ENCODE data around the gene CLIP2. TPM values are rescaled to one million over a fixed set of nuclear protein-coding genes. Genes with fewer than 3 reads are reported as not detected.

CLIP2 gene
- total and polyA plus RNA-seq, 12 donors, result 4.5 to 11.3 (median 6.6) TPM

GRCh38 chr7:74404741-74405140 is 115.5 kb downstream of the CLIP2 start:
- DNase-seq (no peak), ATAC-seq (no peak)
- H3K27me3 ChIP-seq, result no peaks in the 10 kb centered on the region
- TF ChIP-seq CTCF (IDR thresholded peaks at IDR 0.05), result no peak
- no peaks in the 10 kb centered on the region for H3K9me3 ChIP-seq
- no peak overlapping the region for H3K27ac ChIP-seq
- intact Hi-C loops (cut with DNase I), result loop anchor here in 6 of 10 donors (5.0 to 10.0 kb wide), 5 partner anchors 197 to 537 kb away; no protein-coding TSS in a partner anchor
- H3K4me1 ChIP-seq, result no peaks in the 10 kb centered on the region
- H3K4me3 ChIP-seq, result no peak overlapping the region
- WGBS, 2 donors, result 84% methylated on average over 15 of the region's 15 CpGs
- peaks cover 0 to 54% (median 4%) of the 10 kb centered on the region in 9 donors for H3K36me3 ChIP-seq

GRCh38 chr7:74405191-74405898 is 116.1 kb downstream of the CLIP2 start:
- no peaks in the 10 kb centered on the region for H3K4me1 ChIP-seq
- intact Hi-C loops (cut with DNase I), result loop anchor here in 1 of 10 donors (10.0 kb wide), 1 partner anchor 341 kb away; no protein-coding TSS in a partner anchor
- H3K9me3 ChIP-seq, result no peaks in the 10 kb centered on the region
- WGBS, 2 donors, result 57 to 69% methylated on average over 31 of the region's 31 CpGs
- H3K4me3 ChIP-seq, result no peak overlapping the region
- ATAC-seq (peak in 5 of 8 donors; percentile 18 to 27 (median 20)), DNase-seq (peak in 1 of 2 donors; percentile 21)
- TF ChIP-seq CTCF (IDR thresholded peaks at IDR 0.05), result peak in 7 of 9 donors; percentile 32 to 53 (median 43)
- H3K27ac ChIP-seq, result no peak overlapping the region
- H3K36me3 ChIP-seq, result peaks cover 0 to 49% (median 4%) of the 10 kb centered on the region in 9 donors
- no peaks in the 10 kb centered on the region for H3K27me3 ChIP-seq

DNA sequence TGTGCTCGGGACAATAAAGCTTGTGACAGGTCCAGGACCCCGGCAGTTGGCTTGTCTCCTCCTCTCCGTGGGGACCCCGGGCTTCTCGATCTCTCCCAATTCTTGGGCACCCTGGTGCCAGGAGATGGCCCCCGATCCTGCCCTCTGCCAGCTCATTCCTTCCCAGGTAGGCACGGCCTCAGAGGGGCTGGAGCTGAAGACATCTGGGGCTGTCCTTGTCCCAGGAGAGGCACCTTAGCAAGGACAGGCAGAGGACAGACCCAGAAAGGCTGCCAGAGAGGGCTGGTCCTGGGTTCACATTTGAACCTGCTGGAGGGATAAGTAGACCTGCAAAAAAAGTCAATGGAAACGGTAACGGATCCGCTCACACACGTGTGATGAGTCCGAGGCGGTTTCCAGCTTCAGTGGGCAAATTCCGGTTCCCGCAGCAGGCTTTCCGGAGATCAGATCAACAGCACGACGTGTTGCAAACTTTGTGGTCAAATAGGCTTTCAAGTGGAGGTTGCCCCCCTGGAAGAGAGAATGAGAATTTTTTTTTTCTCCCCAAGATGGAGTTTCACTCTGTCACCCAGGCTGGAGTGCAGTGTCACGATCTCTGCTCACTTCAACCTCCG is 116.8 kb downstream of the CLIP2 start:
- TF ChIP-seq CTCF (IDR thresholded peaks at IDR 0.05), result no peak
- Histone ChIP-seq H3K27ac (no peak overlapping the region), H3K36me3 (peaks cover 0 to 44% (median 4%) of the 10 kb centered on the region in 9 donors), H3K4me1 (no peaks in the 10 kb centered on the region), H3K4me3 (no peak overlapping the region), H3K9me3 (no peaks in the 10 kb centered on the region), H3K27me3 (no peaks in the 10 kb centered on the region)
- intact Hi-C loops (cut with DNase I), result loop anchor here in 1 of 10 donors (10.0 kb wide), 1 partner anchor 341 kb away; no protein-coding TSS in a partner anchor
- DNase-seq (no peak), ATAC-seq (peak in 1 of 8 donors; percentile 20)
- 88 to 89% methylated on average over 20 of the region's 20 CpGs for WGBS, 2 donors

DNA sequence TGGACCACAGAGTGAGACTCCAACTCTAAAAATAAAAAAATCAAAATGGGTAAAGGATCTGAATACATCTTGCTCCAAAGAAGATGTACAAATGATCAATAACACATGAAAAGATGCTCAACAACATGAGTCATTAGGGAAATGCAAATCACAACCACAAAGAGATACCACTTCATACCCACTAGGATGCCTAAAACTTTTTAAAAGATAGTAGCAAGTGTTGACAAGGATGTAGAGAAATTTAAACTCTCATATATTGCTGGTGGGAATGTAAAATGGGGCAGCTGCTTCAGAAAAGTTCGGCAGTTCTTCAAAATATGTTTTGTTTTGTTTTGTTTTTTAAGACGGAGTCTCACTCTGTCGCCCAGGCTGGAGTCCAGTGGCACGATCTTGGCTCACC is 118.8 kb downstream of the CLIP2 start:
- no peaks in the 10 kb centered on the region for H3K9me3 ChIP-seq
- H3K36me3 ChIP-seq, result peaks cover 0 to 24% (median 0%) of the 10 kb centered on the region in 9 donors
- 64 to 70% methylated on average over 4 of the region's 4 CpGs for WGBS, 2 donors
- H3K27me3 ChIP-seq, result no peaks in the 10 kb centered on the region
- no peak for TF ChIP-seq CTCF (IDR thresholded peaks at IDR 0.05)
- no peaks in the 10 kb centered on the region for H3K4me1 ChIP-seq
- DNase-seq, result no peak
- no peak overlapping the region for H3K27ac ChIP-seq
- no peak for ATAC-seq
- intact Hi-C loops (cut with DNase I), result loop anchor here in 1 of 10 donors (10.0 kb wide), 1 partner anchor 343 kb away; no protein-coding TSS in a partner anchor
- no peak overlapping the region for H3K4me3 ChIP-seq

Data from heart right ventricle (tissue), 16 donors.